ENCODE measurements around the gene OTULIN.

OTULIN gene

GRCh38 chr5:14671414-14671813, 6.9 kb downstream of the OTULIN start:
- Histone ChIP-seq H3K4me1 (ENCODE audit: control insufficient read depth, insufficient read depth, low read length) (peaks cover 42% of the 10 kb centered on the region), H3K9ac (ENCODE audit: low read length) (no peak overlapping the region), H3K4me3 (ENCODE audit: low read length) (no peak overlapping the region), H3K9me3 (ENCODE audit: control insufficient read depth, low read length) (no peaks in the 10 kb centered on the region), H3K36me3 (ENCODE audit: control insufficient read depth, insufficient read depth, low read length) (no peaks in the 10 kb centered on the region), H3K27me3 (ENCODE audit: control insufficient read depth, insufficient read depth, low read length) (no peaks in the 10 kb centered on the region)

GRCh38 chr5:14672082-14672481, 7.6 kb downstream of the OTULIN start:
- no peak overlapping the region for H3K9ac ChIP-seq (ENCODE audit: low read length)
- no peaks in the 10 kb centered on the region for H3K36me3 ChIP-seq (ENCODE audit: control insufficient read depth, insufficient read depth, low read length)
- no peak overlapping the region for H3K4me3 ChIP-seq (ENCODE audit: low read length)
- H3K27me3 ChIP-seq (ENCODE audit: control insufficient read depth, insufficient read depth, low read length): no peaks in the 10 kb centered on the region
- H3K9me3 ChIP-seq (ENCODE audit: control insufficient read depth, low read length): no peaks in the 10 kb centered on the region
- H3K4me1 ChIP-seq (ENCODE audit: control insufficient read depth, insufficient read depth, low read length): peaks cover 39% of the 10 kb centered on the region

DNA sequence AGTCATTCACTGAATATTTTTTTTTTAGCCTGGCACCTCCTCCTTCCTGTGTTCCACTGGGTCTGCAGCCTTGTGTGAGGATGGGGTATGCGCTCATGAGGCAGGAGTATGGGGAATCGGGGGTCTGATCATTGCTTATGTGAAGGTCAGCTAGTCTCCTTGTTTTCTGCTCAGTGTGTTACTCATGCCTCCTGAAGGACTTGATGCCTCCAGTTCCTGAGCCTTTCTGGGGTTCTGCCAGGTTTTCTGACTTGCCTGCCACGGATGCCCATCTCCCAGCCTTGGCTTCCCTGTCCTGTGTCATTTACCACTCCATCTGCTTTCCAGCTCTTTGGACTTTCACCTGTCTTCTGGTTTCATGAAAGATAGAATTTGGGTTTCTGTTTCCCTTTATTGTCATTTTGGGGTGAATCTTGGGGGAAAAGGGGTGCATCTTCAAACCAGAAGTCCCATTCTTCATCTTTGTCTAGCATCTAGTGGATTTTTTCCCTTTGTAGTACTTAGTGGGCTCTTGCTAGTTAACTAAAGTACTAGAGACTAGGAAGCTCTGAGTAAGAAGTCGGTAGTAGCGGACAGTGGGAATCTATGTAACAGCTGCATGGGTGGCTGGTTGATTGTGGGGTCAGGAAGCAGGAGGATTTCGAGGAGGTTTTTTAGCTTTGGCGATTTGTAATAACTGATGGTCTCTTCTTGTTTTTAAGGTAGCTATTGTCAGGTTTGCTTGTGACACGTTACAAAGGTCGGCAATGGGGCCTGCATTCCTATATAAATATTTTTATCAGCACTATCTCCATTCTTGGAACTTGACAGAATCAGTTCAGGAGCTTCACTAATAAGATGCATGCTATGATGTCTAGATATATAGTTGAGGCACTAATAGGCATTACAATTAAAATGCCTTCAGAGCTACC, 8.2 kb downstream of the OTULIN start:
- no peaks in the 10 kb centered on the region for H3K9me3 ChIP-seq (ENCODE audit: control insufficient read depth, low read length)
- no peak overlapping the region for H3K9ac ChIP-seq (ENCODE audit: low read length)
- no peak overlapping the region for H3K4me3 ChIP-seq (ENCODE audit: low read length)
- H3K4me1 ChIP-seq (ENCODE audit: control insufficient read depth, insufficient read depth, low read length): peaks cover 34% of the 10 kb centered on the region
- no peaks in the 10 kb centered on the region for H3K36me3 ChIP-seq (ENCODE audit: control insufficient read depth, insufficient read depth, low read length)
- H3K27me3 ChIP-seq (ENCODE audit: control insufficient read depth, insufficient read depth, low read length): no peaks in the 10 kb centered on the region

DNA sequence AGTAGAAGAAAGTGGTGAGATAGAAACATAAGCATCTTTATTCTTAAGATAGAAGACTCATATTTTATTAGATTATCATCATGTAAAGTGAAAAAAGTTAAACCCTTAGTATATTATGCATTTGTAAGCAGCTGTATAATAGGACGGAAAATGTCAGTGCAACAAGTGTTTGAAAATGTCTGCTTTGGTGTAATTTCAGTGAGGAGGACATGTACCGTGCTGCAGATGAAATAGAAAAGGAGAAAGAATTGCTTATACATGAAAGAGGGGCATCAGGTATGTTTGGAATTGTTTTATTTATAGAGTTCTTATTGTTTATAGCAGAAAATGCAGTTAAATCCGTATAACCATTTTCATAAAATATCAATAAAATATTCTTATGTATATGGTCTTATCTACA, 8.9 kb downstream of the OTULIN start:
- Histone ChIP-seq H3K4me3 (ENCODE audit: low read length) (no peak overlapping the region), H3K9ac (ENCODE audit: low read length) (no peak overlapping the region), H3K4me1 (ENCODE audit: control insufficient read depth, insufficient read depth, low read length) (peaks cover 27% of the 10 kb centered on the region), H3K36me3 (ENCODE audit: control insufficient read depth, insufficient read depth, low read length) (no peaks in the 10 kb centered on the region), H3K27me3 (ENCODE audit: control insufficient read depth, insufficient read depth, low read length) (no peaks in the 10 kb centered on the region), H3K9me3 (ENCODE audit: control insufficient read depth, low read length) (no peaks in the 10 kb centered on the region)

DNA sequence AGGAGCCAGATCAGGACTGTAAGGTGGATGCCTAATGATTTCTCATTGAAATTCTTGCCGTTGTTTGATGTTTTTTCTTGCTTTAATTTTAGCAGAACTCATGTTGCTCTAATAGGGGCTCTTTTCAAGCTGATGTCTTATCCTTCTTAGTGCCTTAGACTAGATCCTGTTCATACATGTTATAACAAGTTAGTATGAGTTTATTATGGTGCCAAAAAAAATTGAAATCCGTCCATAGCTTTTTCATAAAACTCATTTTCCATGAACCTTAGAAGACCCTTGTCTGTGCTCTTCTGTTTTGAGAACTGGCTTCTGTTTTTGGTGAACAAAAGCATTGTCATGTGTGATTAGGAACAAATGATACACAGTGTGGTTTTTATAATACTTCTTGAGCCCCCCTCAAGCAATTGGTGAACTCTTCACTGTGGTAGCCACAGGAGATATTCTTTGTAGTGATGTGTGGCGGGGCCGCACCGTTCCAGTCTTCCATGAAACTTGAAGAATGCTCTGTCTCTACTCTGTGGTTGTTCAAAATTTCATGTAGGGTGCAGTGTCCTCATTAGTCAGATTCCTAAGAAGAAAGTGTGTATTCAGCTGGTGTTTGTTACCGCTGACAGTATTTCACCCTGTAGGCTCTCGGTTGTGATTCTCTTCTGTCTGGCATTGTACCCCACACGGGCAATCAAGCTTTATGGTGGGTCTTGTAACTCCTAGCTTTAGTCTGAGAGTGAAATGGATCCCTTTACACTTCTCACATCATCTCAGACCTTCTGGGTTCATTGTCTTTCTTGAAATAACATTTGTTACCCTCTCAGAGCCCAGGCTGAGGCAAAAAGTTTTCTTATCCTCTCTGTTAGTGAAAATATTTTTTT, 10.7 kb downstream of the OTULIN start:
- no peaks in the 10 kb centered on the region for H3K27me3 ChIP-seq (ENCODE audit: control insufficient read depth, insufficient read depth, low read length)

GRCh38 chr5:14675865-14676300, 11.4 kb downstream of the OTULIN start:
- H3K9ac ChIP-seq (ENCODE audit: low read length): no peak overlapping the region
- H3K9me3 ChIP-seq (ENCODE audit: control insufficient read depth, low read length): no peaks in the 10 kb centered on the region
- peaks cover 23% of the 10 kb centered on the region for H3K4me1 ChIP-seq (ENCODE audit: control insufficient read depth, insufficient read depth, low read length)
- H3K4me3 ChIP-seq (ENCODE audit: low read length): no peak overlapping the region
- no peaks in the 10 kb centered on the region for H3K27me3 ChIP-seq (ENCODE audit: control insufficient read depth, insufficient read depth, low read length)
- no peaks in the 10 kb centered on the region for H3K36me3 ChIP-seq (ENCODE audit: control insufficient read depth, insufficient read depth, low read length)

More for the DNA sequence above, 10.7 kb downstream of the OTULIN start:
- Histone ChIP-seq H3K4me1 (ENCODE audit: control insufficient read depth, insufficient read depth, low read length) (peaks cover 26% of the 10 kb centered on the region), H3K4me3 (ENCODE audit: low read length) (no peak overlapping the region), H3K9me3 (ENCODE audit: control insufficient read depth, low read length) (no peaks in the 10 kb centered on the region), H3K36me3 (ENCODE audit: control insufficient read depth, insufficient read depth, low read length) (no peaks in the 10 kb centered on the region), H3K9ac (ENCODE audit: low read length) (no peak overlapping the region)

- Histone ChIP-seq H3K4me3 (ENCODE audit: low read length) (no peak overlapping the region), H3K36me3 (ENCODE audit: control insufficient read depth, insufficient read depth, low read length) (no peaks in the 10 kb centered on the region), H3K9me3 (ENCODE audit: control insufficient read depth, low read length) (no peaks in the 10 kb centered on the region), H3K9ac (ENCODE audit: low read length) (no peak overlapping the region), H3K27me3 (ENCODE audit: control insufficient read depth, insufficient read depth, low read length) (no peaks in the 10 kb centered on the region), H3K4me1 (ENCODE audit: control insufficient read depth, insufficient read depth, low read length) (peaks cover 21% of the 10 kb centered on the region)
Observed at GRCh38 chr5:14676320-14676719, 11.8 kb downstream of the OTULIN start.

DNA sequence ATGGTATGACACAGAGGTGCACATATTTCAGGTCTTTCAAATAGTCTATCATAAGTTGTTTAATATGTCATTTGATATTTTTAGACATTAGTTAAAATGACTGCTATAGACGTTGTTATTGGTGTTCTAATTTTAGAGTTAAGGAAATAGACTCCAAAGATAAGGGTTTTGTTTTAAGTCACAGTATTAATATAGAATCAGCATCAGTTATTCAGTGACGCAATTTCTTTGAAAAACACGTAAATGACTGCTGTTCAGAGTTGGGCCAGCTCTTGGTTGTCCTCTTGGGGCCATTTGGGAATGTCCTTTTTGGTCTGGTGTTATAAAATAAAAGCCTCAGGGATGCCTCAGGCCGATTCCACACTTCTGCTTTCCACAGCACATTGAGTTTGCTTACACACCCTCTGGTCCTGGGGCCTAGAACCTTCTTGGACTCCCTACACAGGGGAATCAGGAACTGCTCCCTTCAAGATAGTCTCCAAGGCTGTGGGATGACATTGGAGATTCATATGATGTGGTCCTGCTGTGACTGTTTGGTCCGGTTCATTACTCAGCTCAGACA, 14.3 kb downstream of the OTULIN start:
- no peaks in the 10 kb centered on the region for H3K36me3 ChIP-seq (ENCODE audit: control insufficient read depth, insufficient read depth, low read length)
- H3K27me3 ChIP-seq (ENCODE audit: control insufficient read depth, insufficient read depth, low read length): no peaks in the 10 kb centered on the region
- no peaks in the 10 kb centered on the region for H3K9me3 ChIP-seq (ENCODE audit: control insufficient read depth, low read length)
- H3K9ac ChIP-seq (ENCODE audit: low read length): no peak overlapping the region
- peaks cover 18% of the 10 kb centered on the region for H3K4me1 ChIP-seq (ENCODE audit: control insufficient read depth, insufficient read depth, low read length)
- no peak overlapping the region for H3K4me3 ChIP-seq (ENCODE audit: low read length)

DNA sequence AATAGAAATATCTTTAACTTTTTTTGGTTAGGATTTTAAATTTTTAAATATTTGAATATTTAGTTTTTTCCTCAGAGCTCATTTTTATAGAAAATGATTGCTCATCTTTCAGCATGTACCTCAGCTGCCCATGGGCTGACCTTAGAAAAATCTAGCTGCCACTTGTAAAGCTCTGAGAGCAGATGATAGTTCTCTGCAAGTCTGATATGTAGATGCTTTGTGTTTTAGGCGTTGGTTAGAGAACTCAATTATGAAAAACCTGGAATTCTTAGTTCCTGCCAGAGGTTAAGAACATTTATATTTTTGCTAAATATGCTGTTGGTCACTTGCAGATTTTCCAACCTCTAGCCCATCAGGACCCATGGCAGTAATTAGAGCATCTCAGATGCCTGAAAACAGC, 15.1 kb downstream of the OTULIN start:
- H3K9me3 ChIP-seq (ENCODE audit: control insufficient read depth, low read length): no peaks in the 10 kb centered on the region
- no peak overlapping the region for H3K9ac ChIP-seq (ENCODE audit: low read length)
- no peak overlapping the region for H3K4me3 ChIP-seq (ENCODE audit: low read length)

DNA sequence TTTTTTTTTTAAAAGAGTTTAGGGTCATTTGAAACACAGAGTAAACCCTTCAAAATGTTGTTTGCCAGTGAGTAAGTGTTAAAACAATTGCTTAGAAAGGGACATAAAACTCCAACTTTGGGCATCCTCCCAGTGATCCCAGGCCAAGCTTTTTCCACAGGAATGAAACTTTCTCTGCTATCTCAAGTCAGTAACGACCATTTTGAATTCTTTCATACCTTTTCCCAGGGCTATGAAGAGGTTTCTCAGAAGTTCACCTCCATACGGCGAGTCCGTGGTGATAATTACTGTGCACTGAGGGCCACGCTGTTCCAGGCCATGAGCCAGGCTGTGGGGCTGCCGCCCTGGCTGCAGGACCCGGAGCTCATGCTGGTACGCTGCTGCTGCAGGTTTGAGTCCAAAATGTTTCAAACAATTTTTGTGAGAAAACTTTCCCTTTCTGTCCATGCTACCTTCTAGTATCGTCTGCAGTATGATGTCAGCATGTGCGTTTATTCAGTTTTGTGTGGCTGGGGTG, 16.8 kb downstream of the OTULIN start:
- Histone ChIP-seq H3K4me3 (ENCODE audit: low read length) (no peak overlapping the region), H3K9me3 (ENCODE audit: control insufficient read depth, low read length) (no peaks in the 10 kb centered on the region), H3K36me3 (ENCODE audit: control insufficient read depth, insufficient read depth, low read length) (no peaks in the 10 kb centered on the region), H3K9ac (ENCODE audit: low read length) (no peak overlapping the region), H3K4me1 (ENCODE audit: control insufficient read depth, insufficient read depth, low read length) (peaks cover 4% of the 10 kb centered on the region), H3K27me3 (ENCODE audit: control insufficient read depth, insufficient read depth, low read length) (no peaks in the 10 kb centered on the region)

More for the DNA sequence above, 15.1 kb downstream of the OTULIN start:
- peaks cover 14% of the 10 kb centered on the region for H3K4me1 ChIP-seq (ENCODE audit: control insufficient read depth, insufficient read depth, low read length)
- H3K27me3 ChIP-seq (ENCODE audit: control insufficient read depth, insufficient read depth, low read length): no peaks in the 10 kb centered on the region
- H3K36me3 ChIP-seq (ENCODE audit: control insufficient read depth, insufficient read depth, low read length): no peaks in the 10 kb centered on the region

- Histone ChIP-seq H3K9me3 (ENCODE audit: control insufficient read depth, low read length) (no peaks in the 10 kb centered on the region), H3K27me3 (ENCODE audit: control insufficient read depth, insufficient read depth, low read length) (no peaks in the 10 kb centered on the region), H3K9ac (ENCODE audit: low read length) (no peak overlapping the region), H3K4me1 (ENCODE audit: control insufficient read depth, insufficient read depth, low read length) (no peaks in the 10 kb centered on the region), H3K36me3 (ENCODE audit: control insufficient read depth, insufficient read depth, low read length) (peaks cover 7% of the 10 kb centered on the region), H3K4me3 (ENCODE audit: low read length) (no peak overlapping the region)
Observed at GRCh38 chr5:14683906-14684455, 19.5 kb downstream of the OTULIN start.
